GM12892 (cell line): ENCODE data around the gene FAM98C.

Source experiments
- POLR2A ChIP-seq: IDR thresholded peaks from 2 replicates; pipeline ENCODE4 v1.6.1; 2011; ENCODE audit warnings: low read depth, low read length, control low read depth
- POLR2AphosphoS5 ChIP-seq: IDR thresholded peaks from 2 replicates; pipeline ENCODE4 v1.6.1; 2011; ENCODE audit warnings: low read depth, low read length, control low read depth
- TAF1 ChIP-seq: IDR thresholded peaks from 2 replicates; pipeline ENCODE4 v1.6.1; 2011; ENCODE audit warnings: low read depth, mild to moderate bottlenecking, control low read depth, low read length, borderline replicate concordance

DNA sequence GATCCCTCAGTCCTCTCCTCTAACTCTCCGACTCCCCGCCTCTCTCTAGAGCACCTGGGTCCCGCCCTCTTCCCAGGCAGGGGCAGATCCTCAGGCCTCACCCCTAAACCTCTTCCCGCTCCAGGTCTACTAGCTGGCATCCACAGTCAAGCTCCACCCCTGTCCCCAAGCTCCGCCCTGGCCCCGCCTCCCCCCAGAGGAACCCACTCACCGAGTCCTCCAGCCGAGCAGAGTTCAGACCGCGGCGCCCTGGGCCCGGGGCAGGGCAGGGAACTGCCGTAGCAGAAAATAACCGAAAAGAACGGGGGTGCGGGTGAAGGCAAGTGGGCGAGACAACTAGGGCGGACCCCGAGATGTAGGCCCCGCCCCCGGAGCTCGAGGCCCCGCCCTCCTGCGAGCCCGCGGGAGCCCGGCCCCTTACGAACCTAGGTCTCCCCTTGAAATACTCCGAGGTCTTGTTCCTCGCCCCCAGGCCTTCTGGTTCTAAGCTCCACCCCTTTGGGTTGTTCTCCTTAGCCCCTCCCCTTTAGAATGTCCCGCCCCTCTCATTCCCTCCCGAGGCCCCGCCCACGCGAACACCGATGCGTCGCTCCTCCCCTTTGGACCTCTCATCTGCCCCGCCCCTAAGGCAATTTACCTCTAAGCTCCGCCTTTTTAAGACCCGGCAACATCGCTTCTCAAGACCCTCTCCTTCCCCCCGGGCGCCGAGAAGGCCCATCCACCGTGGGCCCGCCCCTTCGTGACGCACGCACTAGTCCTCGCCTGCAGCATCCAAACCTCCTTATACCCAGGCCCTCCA, 15.1 kb upstream of the FAM98C start, which contains the start of gene GGN:
- TF ChIP-seq POLR2AphosphoS5: no peak
- no peak for TF ChIP-seq POLR2A
- no peak for TF ChIP-seq TAF1
